Measurements from ENCODE around the gene SEL1L3.

SEL1L3 gene

DNA sequence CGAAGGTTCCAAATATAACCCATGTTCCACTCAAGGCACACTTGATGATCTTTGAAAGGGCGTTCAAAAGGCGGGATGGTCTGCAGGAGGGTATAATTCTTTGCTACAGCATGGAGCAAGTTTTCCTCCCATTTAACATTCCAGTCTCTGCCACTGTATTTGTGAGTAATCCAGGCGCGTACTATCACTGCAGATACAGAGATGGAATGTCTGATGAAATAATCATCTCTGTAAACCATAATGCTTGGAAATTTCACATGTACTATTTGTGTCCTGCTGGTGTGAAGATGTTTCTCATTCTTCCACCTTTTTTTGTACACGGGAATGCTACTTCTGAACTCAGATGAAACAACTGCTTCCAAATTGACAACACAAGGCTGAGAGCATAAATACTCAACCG is 15.5 kb downstream of the SEL1L3 start:
- Histone ChIP-seq H3K4me3 (ENCODE audit: low read depth in 1 of 2, low read length in 2 of 2) (no peak overlapping the region), H3K36me3 (ENCODE audit: insufficient read depth, low read length) (no peaks in the 10 kb centered on the region), H4K20me1 (ENCODE audit: insufficient read depth, low read length) (no peaks in the 10 kb centered on the region), H3K4me1 (ENCODE audit: insufficient read depth, low read length) (no peaks in the 10 kb centered on the region), H3K27ac (ENCODE audit: low read length) (no peak overlapping the region), H3K4me2 (ENCODE audit: insufficient read depth, low read length) (no peak overlapping the region), H3K9me3 (ENCODE audit: insufficient read depth, low read length, severe bottlenecking) (no peaks in the 10 kb centered on the region), H3K79me2 (ENCODE audit: insufficient read depth, low read length) (no peaks in the 10 kb centered on the region), H3K27me3 (ENCODE audit: insufficient read depth, low read length, poor library complexity) (no peaks in the 10 kb centered on the region), H3K9ac (ENCODE audit: low read depth, low read length) (no peak overlapping the region), H2AFZ (ENCODE audit: low read depth, low read length) (no peak overlapping the region)
- ATAC-seq (ENCODE audit: insufficient read depth, low read depth) (no peak), DNase-seq (no peak)
- TF ChIP-seq EZH2 (IDR thresholded peaks at IDR 0.05; ENCODE audit: borderline replicate concordance, low read depth, low read length, severe bottlenecking): no peak
- TF ChIP-seq, protein P1, sequence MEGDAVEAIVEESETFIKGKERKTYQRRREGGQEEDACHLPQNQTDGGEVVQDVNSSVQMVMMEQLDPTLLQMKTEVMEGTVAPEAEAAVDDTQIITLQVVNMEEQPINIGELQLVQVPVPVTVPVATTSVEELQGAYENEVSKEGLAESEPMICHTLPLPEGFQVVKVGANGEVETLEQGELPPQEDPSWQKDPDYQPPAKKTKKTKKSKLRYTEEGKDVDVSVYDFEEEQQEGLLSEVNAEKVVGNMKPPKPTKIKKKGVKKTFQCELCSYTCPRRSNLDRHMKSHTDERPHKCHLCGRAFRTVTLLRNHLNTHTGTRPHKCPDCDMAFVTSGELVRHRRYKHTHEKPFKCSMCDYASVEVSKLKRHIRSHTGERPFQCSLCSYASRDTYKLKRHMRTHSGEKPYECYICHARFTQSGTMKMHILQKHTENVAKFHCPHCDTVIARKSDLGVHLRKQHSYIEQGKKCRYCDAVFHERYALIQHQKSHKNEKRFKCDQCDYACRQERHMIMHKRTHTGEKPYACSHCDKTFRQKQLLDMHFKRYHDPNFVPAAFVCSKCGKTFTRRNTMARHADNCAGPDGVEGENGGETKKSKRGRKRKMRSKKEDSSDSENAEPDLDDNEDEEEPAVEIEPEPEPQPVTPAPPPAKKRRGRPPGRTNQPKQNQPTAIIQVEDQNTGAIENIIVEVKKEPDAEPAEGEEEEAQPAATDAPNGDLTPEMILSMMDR (IDR thresholded peaks at IDR 0.05; ENCODE audit: borderline replicate concordance, extremely low read depth, low read length, poor library complexity, severe bottlenecking): no peak

DNA sequence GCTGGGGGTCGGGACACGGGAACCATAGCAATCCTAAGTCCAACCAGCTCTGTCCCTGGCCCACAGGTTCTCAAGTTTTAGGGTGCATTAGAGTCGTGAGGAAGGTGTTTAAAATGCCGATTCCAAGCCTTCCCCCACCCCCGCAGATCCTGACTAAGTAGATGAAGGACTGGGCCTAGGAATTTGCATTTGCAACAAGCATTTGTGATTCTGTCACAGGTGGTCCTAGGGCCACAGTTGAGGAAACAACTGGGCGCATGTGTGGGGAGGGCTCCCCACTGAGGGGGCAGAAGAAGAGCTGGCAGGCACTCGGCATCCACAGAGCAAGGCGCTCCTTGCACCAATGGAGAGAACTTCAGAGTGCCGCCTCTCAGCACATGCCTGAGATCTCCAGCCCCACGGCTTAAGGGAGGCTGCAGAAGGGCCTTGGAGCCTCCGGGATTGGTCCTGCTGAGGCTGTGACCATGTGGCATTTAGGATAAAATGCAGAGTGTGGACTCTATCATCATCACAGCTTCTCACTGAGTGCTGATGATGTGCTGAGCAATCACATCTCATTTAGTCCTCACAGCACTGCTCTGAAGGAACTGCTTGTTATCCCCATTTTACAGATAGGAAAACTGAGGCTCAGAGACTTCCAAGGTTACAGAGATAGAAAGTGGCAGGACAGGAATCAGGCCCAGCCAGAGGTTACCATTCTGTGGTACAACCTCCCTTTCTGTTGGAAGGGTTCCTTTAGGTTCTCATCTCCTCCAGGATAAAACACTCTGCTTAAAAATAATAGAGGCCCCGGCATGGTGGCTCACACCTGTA is 16.7 kb downstream of the SEL1L3 start:
- no peak overlapping the region for H2AFZ ChIP-seq (ENCODE audit: low read depth, low read length)
- H3K9ac ChIP-seq (ENCODE audit: low read depth, low read length): no peak overlapping the region
- no peaks in the 10 kb centered on the region for H3K79me2 ChIP-seq (ENCODE audit: insufficient read depth, low read length)
- H3K4me3 ChIP-seq (ENCODE audit: low read depth in 1 of 2, low read length in 2 of 2): no peak overlapping the region
- no peaks in the 10 kb centered on the region for H3K36me3 ChIP-seq (ENCODE audit: insufficient read depth, low read length)
- H3K27ac ChIP-seq (ENCODE audit: low read length): no peak overlapping the region
- no peak overlapping the region for H3K4me2 ChIP-seq (ENCODE audit: insufficient read depth, low read length)
- DNase-seq (no peak), ATAC-seq (ENCODE audit: insufficient read depth, low read depth) (no peak)
- no peaks in the 10 kb centered on the region for H3K27me3 ChIP-seq (ENCODE audit: insufficient read depth, low read length, poor library complexity)
- no peaks in the 10 kb centered on the region for H3K9me3 ChIP-seq (ENCODE audit: insufficient read depth, low read length, severe bottlenecking)
- no peaks in the 10 kb centered on the region for H3K4me1 ChIP-seq (ENCODE audit: insufficient read depth, low read length)
- no peaks in the 10 kb centered on the region for H4K20me1 ChIP-seq (ENCODE audit: insufficient read depth, low read length)
- TF ChIP-seq, protein P1 (IDR thresholded peaks at IDR 0.05; ENCODE audit: borderline replicate concordance, extremely low read depth, low read length, poor library complexity, severe bottlenecking): no peak
- TF ChIP-seq EZH2 (IDR thresholded peaks at IDR 0.05; ENCODE audit: borderline replicate concordance, low read depth, low read length, severe bottlenecking): no peak

DNA sequence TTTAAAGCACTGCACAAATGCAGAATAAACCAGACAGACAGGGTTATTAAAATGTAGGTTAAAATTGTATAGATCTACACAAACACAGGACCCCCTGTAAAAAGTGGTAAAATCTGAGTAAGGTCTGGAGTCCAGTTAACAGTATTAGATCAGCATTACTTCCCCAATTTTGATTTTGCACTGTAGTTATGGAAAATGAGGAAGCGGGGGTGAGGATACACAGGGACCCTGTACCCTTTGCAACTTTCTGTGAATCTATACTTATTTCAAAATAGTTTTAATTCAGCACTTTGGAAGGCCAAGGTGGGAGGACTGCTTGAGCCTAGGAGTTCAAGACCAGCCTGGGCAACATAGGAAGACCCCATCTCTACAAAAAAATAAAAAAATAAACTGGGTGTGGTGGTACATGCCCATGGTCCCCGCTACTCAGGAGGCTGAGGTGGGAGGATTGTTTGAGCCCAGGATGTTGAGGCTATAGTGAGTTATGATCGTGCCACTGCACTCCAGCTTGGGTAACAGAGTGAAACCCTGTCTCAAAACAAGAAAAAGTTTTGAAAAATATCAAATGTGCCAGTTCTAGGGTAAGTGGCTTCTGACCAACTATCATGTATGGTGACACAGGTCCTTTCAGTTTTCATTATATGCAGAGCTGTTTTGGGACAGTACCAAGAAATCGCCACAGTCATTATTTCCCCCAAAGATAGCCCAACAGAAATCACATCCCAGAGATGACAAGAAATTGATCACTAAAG is 17.7 kb downstream of the SEL1L3 start:
- no peak overlapping the region for H3K4me2 ChIP-seq (ENCODE audit: insufficient read depth, low read length)

More for the DNA sequence above, 17.7 kb downstream of the SEL1L3 start:
- Histone ChIP-seq H3K4me1 (ENCODE audit: insufficient read depth, low read length) (no peaks in the 10 kb centered on the region), H3K27me3 (ENCODE audit: insufficient read depth, low read length, poor library complexity) (no peaks in the 10 kb centered on the region), H2AFZ (ENCODE audit: low read depth, low read length) (no peak overlapping the region), H3K27ac (ENCODE audit: low read length) (no peak overlapping the region), H3K4me3 (ENCODE audit: low read depth in 1 of 2, low read length in 2 of 2) (no peak overlapping the region), H3K36me3 (ENCODE audit: insufficient read depth, low read length) (no peaks in the 10 kb centered on the region), H3K9ac (ENCODE audit: low read depth, low read length) (no peak overlapping the region), H3K9me3 (ENCODE audit: insufficient read depth, low read length, severe bottlenecking) (no peaks in the 10 kb centered on the region), H3K79me2 (ENCODE audit: insufficient read depth, low read length) (no peaks in the 10 kb centered on the region), H4K20me1 (ENCODE audit: insufficient read depth, low read length) (no peaks in the 10 kb centered on the region)
- TF ChIP-seq, protein P1 (IDR thresholded peaks at IDR 0.05; ENCODE audit: borderline replicate concordance, extremely low read depth, low read length, poor library complexity, severe bottlenecking): no peak
- no peak for TF ChIP-seq EZH2 (IDR thresholded peaks at IDR 0.05; ENCODE audit: borderline replicate concordance, low read depth, low read length, severe bottlenecking)
- no peak for ATAC-seq (ENCODE audit: insufficient read depth, low read depth)
- no peak for DNase-seq
